ENCODE measurements around the gene SUN1. TPM values are rescaled to one million over a fixed set of nuclear protein-coding genes. Genes with fewer than 3 reads are reported as not detected.
A peak's percentile ranks its signal among the peaks of the same experiment; 100 is the strongest.

Gene SUN1
- total and polyA plus RNA-seq, 9 of the 15 experiments (the other 6 are each of a cell fraction or from before 2014, with no cell fraction given) = 36.8 to 132 (median 62.3) TPM

DNA sequence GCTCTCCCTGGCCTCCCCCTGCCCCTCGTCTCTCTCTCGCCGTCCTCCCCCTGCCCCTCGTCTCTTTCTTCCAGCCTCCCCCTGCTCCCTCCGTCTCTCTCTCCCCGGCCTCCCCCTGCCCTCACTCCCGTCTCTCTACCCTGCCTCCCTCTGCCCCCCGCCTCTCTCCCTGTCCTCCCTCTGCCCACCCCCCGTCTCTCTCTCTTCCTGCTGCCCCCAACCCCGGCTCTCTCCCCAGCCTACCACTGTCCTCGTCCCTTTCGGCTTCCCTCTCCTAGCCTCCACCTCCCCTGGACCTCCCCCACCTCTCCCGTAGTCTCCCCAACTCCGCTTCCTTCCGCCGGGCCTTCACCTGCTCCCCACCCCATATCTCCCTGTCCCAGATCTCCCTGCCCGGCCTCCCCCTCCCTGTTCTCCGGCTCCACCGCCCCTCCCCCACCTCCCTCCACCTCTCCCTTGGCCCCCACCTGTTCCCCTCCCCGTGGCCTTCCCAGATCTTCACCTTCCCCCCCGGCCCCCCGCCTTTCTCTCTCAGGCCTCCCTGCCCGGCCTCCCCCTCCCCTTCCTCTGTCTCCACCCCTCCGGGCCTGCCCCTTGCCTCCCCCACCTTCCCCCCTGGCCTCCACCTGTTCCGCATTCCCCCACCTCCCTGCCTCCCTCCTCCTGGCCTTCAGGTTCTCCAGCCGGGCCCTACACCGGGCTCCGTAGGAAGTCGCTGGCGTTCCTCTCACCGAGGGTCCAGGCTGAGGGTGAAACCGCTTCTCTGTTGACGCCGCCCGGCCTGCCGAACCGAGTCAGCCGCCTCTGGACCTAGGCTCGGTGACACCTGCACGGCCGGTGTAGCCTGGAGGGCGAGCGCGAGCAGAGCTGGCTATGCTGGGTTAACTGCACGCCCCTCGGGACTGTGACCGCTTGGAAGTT, 45.3 kb downstream of the SUN1 start:
- peak; percentile 84 to 92 (median 86) for DNase-seq (ENCODE audit: extremely low read depth in 1 of 4, low spot score in 3 of 4)
- TF ChIP-seq ZNF431 (CRISPR knock-in tag; IDR thresholded peaks at IDR 0.05) = no peak
- TF ChIP-seq GATAD2B (IDR thresholded peaks at IDR 0.05; ENCODE audit: borderline replicate concordance) = no peak
- TF ChIP-seq SETDB1 (IDR thresholded peaks at IDR 0.05; ENCODE audit: low read length) = no peak
- no peak for TF ChIP-seq GATAD2A (IDR thresholded peaks at IDR 0.05)
- TF ChIP-seq ZBED1 (IDR thresholded peaks at IDR 0.05) = no peak
- no peak for TF ChIP-seq ZBTB7A (IDR thresholded peaks at IDR 0.05; ENCODE audit: borderline replicate concordance, control insufficient read depth, low read depth, low read length)
- no peak for TF ChIP-seq ZNF121 (CRISPR knock-in tag; conservative IDR thresholded peaks at IDR 0.05)
- TF ChIP-seq NFE2 (IDR thresholded peaks at IDR 0.05; ENCODE audit: low read depth) = no peak
- no peak for TF ChIP-seq TEAD2 (tag; IDR thresholded peaks at IDR 0.05)
- TF ChIP-seq, protein P1, sequence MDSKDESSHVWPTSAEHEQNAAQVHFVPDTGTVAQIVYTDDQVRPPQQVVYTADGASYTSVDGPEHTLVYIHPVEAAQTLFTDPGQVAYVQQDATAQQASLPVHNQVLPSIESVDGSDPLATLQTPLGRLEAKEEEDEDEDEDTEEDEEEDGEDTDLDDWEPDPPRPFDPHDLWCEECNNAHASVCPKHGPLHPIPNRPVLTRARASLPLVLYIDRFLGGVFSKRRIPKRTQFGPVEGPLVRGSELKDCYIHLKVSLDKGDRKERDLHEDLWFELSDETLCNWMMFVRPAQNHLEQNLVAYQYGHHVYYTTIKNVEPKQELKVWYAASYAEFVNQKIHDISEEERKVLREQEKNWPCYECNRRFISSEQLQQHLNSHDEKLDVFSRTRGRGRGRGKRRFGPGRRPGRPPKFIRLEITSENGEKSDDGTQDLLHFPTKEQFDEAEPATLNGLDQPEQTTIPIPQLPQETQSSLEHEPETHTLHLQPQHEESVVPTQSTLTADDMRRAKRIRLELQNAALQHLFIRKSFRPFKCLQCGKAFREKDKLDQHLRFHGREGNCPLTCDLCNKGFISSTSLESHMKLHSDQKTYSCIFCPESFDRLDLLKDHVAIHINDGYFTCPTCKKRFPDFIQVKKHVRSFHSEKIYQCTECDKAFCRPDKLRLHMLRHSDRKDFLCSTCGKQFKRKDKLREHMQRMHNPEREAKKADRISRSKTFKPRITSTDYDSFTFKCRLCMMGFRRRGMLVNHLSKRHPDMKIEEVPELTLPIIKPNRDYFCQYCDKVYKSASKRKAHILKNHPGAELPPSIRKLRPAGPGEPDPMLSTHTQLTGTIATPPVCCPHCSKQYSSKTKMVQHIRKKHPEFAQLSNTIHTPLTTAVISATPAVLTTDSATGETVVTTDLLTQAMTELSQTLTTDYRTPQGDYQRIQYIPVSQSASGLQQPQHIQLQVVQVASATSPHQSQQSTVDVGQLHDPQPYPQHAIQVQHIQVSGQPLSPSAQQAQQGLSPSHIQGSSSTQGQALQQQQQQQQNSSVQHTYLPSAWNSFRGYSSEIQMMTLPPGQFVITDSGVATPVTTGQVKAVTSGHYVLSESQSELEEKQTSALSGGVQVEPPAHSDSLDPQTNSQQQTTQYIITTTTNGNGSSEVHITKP (IDR thresholded peaks at IDR 0.05; ENCODE audit: partially characterized antibody) = no peak
- no peak for TF ChIP-seq TARDBP (IDR thresholded peaks at IDR 0.05)
- no peak for TF ChIP-seq CXXC5 (CRISPR knock-in tag; IDR thresholded peaks at IDR 0.05)
- no peak for TF ChIP-seq DMBX1 (CRISPR knock-in tag; IDR thresholded peaks at IDR 0.05; ENCODE audit: borderline replicate concordance)
- TF ChIP-seq SIRT6 (IDR thresholded peaks at IDR 0.05; ENCODE audit: low read depth, low read length) = no peak
- no peak for TF ChIP-seq KLF13 (tag; IDR thresholded peaks at IDR 0.05; ENCODE audit: borderline replicate concordance, low read depth)
- TF ChIP-seq RBFOX2 (IDR thresholded peaks at IDR 0.05; ENCODE audit: low read depth, low read length) = peak; percentile 73
- TF ChIP-seq PTRF (tag; IDR thresholded peaks at IDR 0.05) = no peak
- TF ChIP-seq, protein P2, sequence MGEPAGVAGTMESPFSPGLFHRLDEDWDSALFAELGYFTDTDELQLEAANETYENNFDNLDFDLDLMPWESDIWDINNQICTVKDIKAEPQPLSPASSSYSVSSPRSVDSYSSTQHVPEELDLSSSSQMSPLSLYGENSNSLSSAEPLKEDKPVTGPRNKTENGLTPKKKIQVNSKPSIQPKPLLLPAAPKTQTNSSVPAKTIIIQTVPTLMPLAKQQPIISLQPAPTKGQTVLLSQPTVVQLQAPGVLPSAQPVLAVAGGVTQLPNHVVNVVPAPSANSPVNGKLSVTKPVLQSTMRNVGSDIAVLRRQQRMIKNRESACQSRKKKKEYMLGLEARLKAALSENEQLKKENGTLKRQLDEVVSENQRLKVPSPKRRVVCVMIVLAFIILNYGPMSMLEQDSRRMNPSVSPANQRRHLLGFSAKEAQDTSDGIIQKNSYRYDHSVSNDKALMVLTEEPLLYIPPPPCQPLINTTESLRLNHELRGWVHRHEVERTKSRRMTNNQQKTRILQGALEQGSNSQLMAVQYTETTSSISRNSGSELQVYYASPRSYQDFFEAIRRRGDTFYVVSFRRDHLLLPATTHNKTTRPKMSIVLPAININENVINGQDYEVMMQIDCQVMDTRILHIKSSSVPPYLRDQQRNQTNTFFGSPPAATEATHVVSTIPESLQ (CRISPR knock-in tag; IDR thresholded peaks at IDR 0.05) = no peak

More for the DNA sequence above, 45.3 kb downstream of the SUN1 start:
- H2AFZ ChIP-seq (ENCODE audit: low read depth, low read length) = no peak overlapping the region
- peak overlapping the region; percentile 88 to 97 for H3K9ac ChIP-seq (ENCODE audit: insufficient read depth in 1 of 2, low read depth in 2 of 2, low read length in 2 of 2)
- 0% methylated on average over 18 of the region's 47 CpGs for WGBS (ENCODE audit: insufficient coverage, low coverage, missing lambda C conversion rate)
- H3K4me2 ChIP-seq (ENCODE audit: insufficient read depth, low read length) = peak overlapping the region; percentile 94
- no peaks in the 10 kb centered on the region for H3K9me1 ChIP-seq (ENCODE audit: control insufficient read depth, insufficient read depth, low read length)
- H3K27me3 ChIP-seq (ENCODE audit: control insufficient read depth in 2 of 2, insufficient read depth in 2 of 2, low read length in 2 of 2) = no peaks in the 10 kb centered on the region
- peaks cover 34 to 37% of the 10 kb centered on the region in 2 experiments for H3K4me1 ChIP-seq (replicated peaks in 1 of 2; ENCODE audit: control insufficient read depth in 2 of 2, insufficient read depth in 2 of 2, low read length in 2 of 2)
- intact Hi-C loops (cut with micrococcal nuclease) = no loop called here
- BruUV-seq (replicated peaks) = no TSS peak
- ATAC-seq (peak; percentile 44), FAIRE-seq (no peak)
- no peaks in the 10 kb centered on the region; the same call in 1 of the 2 replicates for H3K9me3 ChIP-seq (replicated peaks; ENCODE audit: control insufficient read depth, insufficient read depth, low read depth, low read length)
- H3K36me3 ChIP-seq (ENCODE audit: control insufficient read depth, insufficient read depth, low read length) = peaks cover 60% of the 10 kb centered on the region
- in situ Hi-C loops (cut with MboI) = no loop called here
- ChIA-PET CTCF (ENCODE audit: low intra/inter-chr PET ratio) (interaction anchor here (0.6 kb wide), 1 partner anchor 549 kb away, joined by 3 read pairs; no protein-coding TSS in a partner anchor), POLR2A (interaction anchor here (1.0 kb wide), 3 partner anchors 18 to 61 kb away, joined by 3 to 5 read pairs (median 3); no protein-coding TSS in a partner anchor)
- H3K27ac ChIP-seq (ENCODE audit: extremely low read depth, low read depth, low read length) = peak overlapping the region; percentile 93
- peaks cover 29% of the 10 kb centered on the region for H4K20me1 ChIP-seq (replicated peaks; ENCODE audit: control insufficient read depth, insufficient read depth, low read length)
- H3K79me2 ChIP-seq (ENCODE audit: control insufficient read depth, insufficient read depth, low read length) = peaks cover 66% of the 10 kb centered on the region
- H3K4me3 ChIP-seq = peak overlapping the region; percentile 92
